GM20431 (cell line): ENCODE data around the gene SORD.

Source experiments
- in situ Hi-C: fragments of 300-500 bp; cut with MseI, MboI; formaldehyde crosslinking; loops from one replicate; pipeline ENCODE4 v1.15.0; 2020; ENCODE audit warnings: low sequenced_read_pairs; ENCODE audit not compliant: unreplicated experiment

The SORD gene

DNA sequence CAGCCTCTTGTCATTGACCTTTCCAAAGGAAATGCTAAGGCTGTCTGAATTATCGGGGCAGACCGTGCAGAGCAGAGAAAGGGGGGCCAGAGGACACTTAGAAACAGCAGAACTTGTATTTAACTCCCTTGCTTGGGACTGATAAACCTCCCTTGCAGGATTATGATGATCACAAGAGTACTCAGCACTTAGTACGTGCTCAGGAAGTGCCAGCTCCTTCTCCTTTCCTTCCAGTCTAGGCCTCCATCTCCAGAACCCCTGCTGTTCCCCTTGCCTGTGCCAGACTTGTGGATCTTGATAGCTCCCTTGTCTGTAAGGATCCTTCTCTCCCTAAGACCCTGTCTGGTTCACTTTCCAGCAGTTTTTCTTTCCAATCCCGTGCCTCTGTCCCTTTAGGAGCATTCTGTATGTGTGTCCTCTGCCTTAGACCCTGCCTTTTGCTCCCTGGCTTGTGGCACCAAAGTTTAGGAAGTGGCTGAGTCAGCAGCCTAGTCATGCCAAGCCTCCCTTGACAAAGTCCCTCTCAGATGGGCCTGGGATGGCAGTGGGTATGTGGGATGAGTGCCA lies 747 bp downstream of the SORD start:
- in situ Hi-C loops, result no loop called here

DNA sequence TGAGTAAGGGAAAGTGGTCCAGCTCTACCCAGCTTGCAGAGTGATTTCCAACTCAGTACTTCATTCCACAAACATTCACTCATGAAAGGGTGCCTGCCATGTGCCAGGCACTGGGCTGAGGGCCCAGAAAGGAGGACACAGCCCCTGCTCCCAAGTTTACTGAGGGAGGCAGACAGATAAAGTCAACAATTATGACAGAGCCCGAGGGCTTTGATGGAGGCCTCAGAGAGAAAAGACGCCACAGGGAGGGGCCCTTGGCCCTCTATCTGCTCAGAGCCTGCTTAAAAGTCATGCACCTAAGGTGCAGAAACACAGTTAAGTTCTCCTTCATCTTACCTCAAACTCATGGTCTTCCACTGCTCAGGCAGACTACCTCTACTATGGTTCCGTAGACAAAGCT lies 1.7 kb downstream of the SORD start:
- in situ Hi-C loops, result loop anchor here (25.0 kb wide), 1 partner anchor 162 kb away; no protein-coding TSS in a partner anchor

DNA sequence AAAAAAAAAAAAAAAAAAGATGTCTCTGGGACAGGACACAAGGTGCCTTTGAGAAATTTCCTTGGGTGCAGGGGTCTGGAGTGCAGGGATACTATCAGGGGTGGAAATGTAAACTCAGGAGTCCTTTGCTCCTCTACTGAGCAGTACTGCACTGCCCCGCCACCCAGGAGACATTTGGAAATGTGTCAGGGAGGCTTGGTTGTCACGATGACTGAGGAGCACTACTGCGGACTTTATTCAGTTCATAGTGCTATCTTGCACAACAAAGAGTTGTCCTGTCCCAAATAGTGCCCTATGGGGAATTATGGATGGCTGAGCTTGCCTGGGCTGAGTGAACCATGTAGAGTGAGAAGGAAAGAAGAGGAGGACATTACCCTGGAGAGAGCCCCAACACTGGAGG lies 2.6 kb downstream of the SORD start:
- in situ Hi-C loops, result loop anchor here (25.0 kb wide), 1 partner anchor 163 kb away; no protein-coding TSS in a partner anchor

DNA sequence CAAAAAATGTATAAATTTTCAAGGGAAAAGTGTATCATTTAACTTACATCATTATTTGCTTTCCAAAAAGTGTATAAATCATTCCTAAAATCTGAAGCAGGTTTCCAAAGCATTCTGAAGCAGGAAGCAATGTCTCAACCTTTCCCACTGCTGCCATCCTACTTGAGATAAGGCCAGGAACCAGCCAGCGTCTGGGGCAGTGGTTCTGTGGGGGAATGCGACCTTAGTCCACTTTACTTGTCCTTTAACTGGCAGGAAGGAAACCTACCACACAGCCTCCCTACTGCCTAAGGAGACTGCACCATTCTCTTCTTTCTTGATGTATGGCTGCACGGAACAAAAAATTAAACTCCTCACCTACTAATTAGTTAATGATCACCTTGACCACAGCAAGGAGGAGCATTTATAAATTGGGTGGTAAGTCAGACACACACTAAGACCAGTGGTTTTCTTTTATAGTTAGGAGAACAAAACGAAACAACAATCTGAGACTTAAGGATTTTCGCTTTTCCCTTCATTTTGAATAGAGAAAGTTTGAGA lies 3.7 kb downstream of the SORD start:
- in situ Hi-C loops, result loop anchor here (25.0 kb wide), 1 partner anchor 164 kb away; no protein-coding TSS in a partner anchor

DNA sequence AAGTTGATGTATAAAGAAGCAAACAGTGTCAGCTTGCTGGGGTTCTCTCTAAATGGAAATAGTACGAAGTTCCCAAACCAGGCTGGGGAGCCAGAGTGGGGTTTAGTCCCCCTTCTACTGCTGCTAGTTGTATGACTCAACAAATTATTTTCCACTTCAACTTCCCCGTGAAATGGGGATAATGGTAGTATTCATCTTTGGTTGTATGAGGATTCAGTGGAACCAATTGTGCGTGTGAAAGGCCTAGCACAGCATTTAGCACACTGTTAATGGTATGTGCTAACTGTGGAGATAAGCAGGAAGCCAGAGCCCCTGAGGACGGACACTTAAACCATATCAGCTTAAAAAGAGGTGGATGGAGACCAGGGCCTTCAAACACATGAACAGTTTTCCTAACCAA lies 4.2 kb downstream of the SORD start:
- in situ Hi-C loops, result loop anchor here (25.0 kb wide), 1 partner anchor 165 kb away; no protein-coding TSS in a partner anchor

DNA sequence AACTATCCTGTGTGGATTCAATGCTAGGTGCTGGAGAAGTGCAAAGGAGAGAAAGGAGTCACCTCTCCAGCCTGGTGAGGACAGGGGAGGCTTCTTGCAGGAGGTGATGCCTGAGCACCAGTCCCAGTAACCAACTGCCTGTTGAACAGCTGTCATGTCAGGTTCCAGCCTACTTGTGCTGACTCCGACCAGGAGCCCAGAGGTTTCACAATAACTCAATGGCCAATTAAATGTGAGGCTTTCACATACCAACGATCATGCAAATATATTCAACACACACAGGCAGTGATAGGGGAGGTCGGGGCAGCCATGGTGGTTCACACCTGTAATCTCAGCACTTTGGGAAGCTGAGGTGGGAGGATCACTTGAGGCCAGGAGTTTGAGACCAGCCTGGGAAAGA lies 7.7 kb downstream of the SORD start:
- in situ Hi-C loops, result loop anchor here (25.0 kb wide), 1 partner anchor 168 kb away; no protein-coding TSS in a partner anchor

DNA sequence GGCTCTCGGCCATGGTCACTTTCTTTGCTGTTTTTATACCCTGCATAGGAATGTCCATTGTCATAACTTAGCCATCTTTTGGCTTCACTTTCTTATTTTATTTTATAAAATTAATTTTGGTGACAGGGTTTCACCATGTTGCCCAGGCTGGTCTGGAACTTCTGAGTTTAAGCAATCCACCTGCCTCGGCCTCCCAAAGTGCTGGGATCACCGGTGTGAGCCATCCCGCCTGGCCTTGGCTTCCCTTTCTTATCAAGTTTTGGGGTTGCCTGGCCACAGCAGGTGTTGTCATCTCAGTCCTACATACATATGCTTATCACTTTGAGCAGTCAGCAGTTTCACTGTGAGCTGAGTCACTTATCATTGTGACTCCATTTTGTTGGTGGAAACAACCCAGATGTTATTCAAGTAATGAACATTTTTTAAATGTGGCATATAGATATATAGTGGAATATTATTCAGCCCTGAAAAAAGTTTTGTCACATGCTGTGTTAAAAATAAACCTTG lies 8.6 kb downstream of the SORD start:
- in situ Hi-C loops, result loop anchor here (25.0 kb wide), 1 partner anchor 169 kb away; no protein-coding TSS in a partner anchor

DNA sequence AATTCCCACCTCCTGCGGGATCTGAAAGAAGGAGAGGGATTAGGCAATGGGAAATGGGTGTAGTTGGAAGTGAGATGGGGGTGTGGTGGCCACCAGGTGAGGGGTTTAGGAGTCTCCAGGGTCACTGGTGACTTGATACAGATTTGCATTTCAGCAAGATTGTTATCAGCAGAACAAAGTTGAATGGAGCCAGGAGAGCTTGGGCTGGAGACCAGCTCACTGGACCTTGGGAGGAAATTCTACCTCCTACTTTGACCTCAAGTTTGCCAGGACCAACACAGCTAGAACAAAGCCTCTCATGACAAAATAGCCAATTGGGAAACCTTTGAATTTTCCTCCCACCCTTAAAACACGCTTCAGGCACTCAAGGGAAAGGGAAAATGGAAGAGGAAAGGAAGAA lies 9.5 kb downstream of the SORD start:
- in situ Hi-C loops, result loop anchor here (25.0 kb wide), 1 partner anchor 170 kb away; no protein-coding TSS in a partner anchor

DNA sequence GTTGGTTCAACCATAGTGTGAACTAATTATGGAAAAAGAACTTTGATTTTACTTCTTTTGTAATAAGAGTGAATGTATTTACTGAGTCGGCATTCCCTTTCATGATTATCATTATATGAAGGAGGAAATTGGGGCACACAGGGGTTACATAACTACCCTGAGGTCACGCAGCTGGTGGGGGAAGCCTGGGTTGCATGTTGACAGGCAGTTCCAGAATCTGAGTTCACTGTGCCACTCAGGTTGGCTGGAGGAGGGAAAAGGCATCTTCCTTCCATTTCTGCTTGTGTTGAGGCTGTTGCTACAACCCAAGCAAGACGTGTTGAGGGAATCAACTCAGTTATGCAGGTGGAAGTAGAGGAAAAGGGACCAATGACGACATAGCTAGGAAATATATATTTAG lies 11.1 kb downstream of the SORD start:
- in situ Hi-C loops, result loop anchor here (25.0 kb wide), 1 partner anchor 172 kb away; no protein-coding TSS in a partner anchor

DNA sequence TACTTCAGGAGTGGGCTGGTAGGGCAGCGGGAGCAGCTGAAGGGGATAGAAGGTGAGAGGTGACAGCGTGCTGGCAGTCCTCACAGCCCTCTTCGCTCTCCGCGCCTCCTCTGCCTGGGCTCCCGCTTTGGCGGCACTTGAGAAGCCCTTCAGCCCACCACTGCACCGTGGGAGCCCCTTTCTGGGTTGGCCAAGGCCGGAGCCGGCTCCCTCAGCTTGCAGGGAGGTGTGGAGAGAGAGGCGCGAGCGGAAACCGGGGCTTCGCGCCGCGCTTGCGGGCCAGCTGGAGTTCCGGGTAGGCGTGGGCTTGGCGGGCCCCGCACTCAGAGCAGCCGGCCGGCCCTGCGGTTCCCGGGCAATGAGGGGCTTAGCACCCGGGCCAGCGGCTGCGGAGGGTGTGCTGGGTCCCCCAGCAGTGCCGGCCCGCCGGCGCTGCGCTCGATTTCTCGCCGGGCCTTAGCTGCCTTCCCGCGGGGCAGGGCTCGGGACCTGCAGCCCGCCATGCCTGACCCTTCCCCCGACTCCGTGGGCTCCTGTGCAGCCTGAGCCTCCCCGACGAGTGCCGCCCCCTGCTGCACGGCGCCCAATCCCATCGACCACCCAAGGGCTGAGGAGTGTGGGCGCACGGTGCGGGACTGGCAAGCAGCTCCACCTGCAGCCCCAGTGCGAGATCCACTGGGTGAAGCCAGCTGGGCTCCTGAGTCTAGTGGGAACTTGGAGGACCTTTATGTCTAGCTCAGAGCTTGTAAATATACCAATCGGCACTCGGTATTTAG lies 11.8 kb downstream of the SORD start:
- in situ Hi-C loops, result loop anchor here (25.0 kb wide), 1 partner anchor 172 kb away; no protein-coding TSS in a partner anchor

DNA sequence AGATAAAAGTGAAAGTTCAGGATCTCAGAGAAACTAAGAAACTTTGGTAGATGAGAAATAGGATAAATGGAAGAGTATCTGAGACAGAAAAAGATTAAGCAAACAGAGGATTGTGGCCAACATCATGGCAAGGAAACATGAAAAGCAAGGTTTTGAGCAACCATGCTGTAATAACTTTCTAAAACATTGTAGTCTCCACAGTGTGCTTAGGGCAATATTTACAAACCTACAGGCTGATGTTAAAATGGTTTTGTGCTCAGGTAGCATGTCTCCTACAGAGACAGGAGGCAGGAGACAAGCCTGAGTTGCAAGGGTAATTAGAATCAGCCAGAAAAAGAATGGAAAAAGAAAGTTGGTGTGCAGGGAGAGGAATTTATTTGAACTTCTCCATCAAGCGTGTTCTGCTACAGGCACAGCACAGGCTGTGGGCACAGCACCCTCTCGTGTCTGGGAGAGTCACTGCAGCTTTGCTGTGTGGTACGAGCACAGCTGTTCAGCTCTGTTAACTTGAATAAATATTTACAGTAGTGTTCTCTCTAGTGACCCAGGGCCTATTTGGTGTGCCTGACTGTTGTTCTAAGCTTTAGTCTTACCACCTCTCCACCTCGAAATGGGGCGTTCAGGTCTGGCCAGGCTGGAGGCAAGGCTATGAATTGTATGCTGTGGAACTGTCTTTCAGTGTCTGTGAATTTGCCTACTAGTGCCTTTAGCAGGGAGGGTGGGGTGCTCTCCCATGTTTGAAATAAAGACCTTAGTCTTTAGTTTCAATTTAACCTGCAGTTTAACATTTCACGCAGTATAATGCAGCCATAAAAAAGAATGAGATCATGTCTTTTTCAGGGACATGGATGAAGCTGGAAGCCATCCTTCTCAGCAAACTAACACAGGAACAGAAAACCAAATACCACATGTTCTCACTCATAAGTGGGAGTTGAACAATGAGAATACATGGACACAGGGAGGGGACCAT lies 14.1 kb downstream of the SORD start:
- in situ Hi-C loops, result loop anchor here (25.0 kb wide), 1 partner anchor 175 kb away; no protein-coding TSS in a partner anchor

DNA sequence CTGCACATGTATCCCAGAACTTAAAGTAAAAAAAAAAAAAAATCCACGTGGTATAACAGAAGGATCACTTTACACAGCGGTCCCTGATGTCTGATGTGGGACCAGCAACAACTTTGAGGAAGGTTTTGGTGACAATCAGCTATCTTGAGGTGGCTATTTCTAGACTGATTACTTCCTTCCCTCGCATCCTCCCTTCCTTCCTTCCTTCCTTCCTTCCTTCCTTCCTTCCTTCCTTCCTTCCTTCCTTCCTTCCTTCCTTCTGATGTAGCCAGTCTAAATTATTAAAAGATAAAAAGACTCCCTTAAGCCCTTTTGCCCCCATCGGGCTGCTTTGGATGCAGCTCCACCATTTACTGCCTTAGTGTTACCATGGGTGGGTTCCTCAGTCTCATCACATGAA lies 14.9 kb downstream of the SORD start:
- in situ Hi-C loops, result loop anchor here (25.0 kb wide), 1 partner anchor 176 kb away; no protein-coding TSS in a partner anchor

DNA sequence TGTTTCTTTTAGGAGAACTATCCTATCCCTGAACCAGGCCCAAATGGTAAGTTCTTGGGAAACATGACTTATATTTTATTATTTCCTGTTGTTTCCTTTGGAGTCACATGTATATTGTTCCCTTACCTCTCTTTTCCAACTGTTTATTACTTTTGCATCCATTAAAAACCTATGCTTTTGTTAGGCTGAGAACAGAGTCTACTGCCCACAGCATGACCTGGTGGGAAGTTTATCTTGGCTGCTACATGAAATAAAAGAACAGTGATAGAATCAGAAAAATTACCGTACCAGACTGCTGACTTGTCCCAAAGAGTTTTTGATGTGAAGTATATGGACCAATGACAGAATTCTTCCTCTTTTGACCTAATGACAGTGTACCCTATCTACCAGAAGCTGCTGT lies 17.4 kb downstream of the SORD start:
- in situ Hi-C loops, result loop anchor here (25.0 kb wide), 1 partner anchor 178 kb away; no protein-coding TSS in a partner anchor

DNA sequence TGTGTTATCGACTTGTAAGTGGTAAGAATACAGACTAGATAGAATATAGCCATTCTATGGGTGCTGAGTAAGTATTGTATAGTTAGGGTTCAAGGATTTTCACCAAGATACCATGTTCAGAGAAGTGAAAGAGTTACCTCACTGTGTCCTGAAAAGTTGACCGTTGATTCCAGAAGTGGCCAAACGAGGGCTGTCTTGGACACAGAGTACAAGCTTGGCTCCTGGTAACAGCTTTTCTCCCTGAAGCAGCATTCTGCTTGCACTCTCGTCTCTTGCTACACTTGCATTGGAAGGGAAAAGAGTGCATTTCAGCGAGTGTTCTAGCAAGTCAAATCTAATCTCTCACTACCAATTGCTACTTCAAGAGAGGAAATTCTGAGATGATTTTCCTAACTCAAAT lies 18.5 kb downstream of the SORD start:
- in situ Hi-C loops, result loop anchor here (25.0 kb wide), 1 partner anchor 179 kb away; no protein-coding TSS in a partner anchor

DNA sequence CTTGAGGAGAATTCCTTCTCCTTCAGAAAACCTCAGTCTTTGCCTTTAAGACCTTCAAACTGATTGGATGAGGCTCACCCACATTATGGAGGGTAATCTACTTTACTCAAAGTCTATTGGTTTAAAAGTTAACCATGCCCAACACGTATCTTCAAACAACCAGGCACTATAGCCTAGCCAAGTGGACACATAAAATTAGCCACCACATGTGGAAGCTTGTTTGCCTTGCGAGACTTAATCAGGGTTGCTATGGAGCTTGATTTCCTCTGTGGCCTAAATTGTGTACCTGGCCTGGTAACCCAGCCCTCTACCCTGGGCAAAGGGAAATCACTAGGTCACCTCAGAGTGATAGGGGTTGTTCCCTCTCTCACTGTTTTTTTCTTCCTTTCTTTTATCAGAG lies 19.9 kb downstream of the SORD start:
- in situ Hi-C loops, result loop anchor here (25.0 kb wide), 1 partner anchor 181 kb away; no protein-coding TSS in a partner anchor

DNA sequence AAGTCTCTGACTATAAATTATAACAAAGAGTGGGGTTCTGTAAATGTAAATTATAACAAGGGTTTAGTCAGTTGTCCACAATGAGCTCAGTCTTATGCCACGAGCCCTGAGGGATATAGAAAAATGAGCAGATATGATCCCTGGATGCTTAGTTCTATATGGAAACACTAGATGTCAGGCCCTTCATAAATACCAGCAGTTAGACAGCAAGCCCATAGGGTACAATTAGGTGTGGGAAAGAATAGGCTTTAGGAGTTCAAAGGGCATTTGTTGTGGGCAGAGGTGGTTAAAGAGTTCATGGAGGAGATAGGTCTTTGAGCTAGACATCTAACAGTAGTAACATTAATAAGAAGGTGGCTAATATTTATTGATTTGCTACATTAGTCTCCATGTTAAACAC lies 21.3 kb downstream of the SORD start:
- in situ Hi-C loops, result loop anchor here (25.0 kb wide), 1 partner anchor 182 kb away; no protein-coding TSS in a partner anchor

DNA sequence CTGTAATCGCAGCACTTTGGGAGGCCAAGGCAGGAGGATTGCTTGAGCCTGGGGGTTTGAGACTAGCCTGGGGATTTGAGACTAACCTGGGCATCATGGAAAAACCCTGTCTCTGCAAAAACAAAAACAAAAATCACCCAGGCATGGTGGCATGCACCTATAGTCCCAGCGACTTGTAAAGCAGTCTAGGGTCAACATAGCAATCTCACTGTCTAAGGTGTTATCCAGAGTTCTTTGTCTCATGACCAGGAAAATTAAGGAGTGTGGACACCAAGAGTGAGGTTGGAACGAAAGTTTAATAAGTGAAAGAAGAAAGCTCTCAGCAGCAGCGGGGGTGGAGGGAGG lies 25.4 kb downstream of the SORD start:
- in situ Hi-C loops, result loop anchor here (25.0 kb wide), 1 partner anchor 186 kb away; no protein-coding TSS in a partner anchor

DNA sequence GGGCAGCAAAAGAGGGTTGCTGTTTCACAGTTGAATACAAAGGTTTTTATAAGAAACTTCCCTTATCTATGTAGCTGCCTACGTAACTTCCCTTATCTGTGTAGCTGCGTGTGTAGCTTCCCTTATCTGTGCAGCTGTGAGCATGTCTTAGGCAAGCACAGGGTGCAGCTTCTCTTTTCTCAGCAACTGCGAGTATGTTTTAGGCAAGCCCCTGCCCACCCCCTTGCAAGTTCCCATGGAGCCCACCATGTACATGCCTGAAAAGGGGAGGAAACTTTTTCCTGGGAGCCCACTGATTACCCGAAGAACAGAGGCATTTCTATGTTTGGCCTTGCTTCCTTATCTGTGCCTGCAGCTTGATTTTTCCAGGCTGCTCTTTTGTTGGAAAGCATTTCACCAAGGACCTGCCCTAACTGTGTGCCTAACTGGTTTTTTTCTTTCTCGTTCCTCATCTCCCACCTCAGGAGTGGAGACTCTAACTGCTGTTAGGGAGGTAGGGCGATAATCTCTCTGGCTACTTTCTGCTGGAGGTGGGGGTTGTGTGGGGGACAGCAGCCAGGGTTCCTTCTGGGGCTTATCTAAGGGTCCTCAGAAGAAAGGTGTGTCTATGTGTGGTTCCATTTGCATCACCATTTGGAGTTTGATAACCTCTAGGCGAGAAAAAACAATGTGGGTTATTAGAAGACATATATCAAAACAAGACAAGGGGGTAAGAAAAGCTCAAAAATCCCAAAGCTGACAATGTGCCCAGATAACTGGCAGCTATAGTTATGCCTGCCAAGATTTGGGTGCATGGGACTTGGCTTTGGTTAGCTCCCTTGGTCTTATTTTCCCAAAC lies 26.0 kb downstream of the SORD start:
- in situ Hi-C loops, result loop anchor here (25.0 kb wide), 1 partner anchor 187 kb away; no protein-coding TSS in a partner anchor
